Occipital lobe (tissue), 2 donors: ENCODE data around the gene TIMM50. TPM values are rescaled to one million over a fixed set of nuclear protein-coding genes. Genes with fewer than 3 reads are reported as not detected.
"Not testable (repeated sequence)": the region's sequence is repeated elsewhere in the genome, so short reads cannot be mapped to it uniquely, and the experiment has no call there.

Experiments used
- DNase-seq: peaks from one replicate; lab custom pipeline; 2025; lab: John Stamatoyannopoulos, UW
- total RNA-seq: library from RNA; depleted of rRNA; stranded (reverse); fragments of >200 nt; gene quantifications from one replicate; pipeline ENCODE4 v1.2.3, GENCODE V29; 2014

TIMM50 gene
- total RNA-seq = 39.6 TPM

GRCh38 chr19:39480337-39481228, at the start of gene TIMM50:
Gene TIMM50 (plus strand): TSS chr19:39480838. CDS start chr19:39480854, 16 bp downstream.
- peak; percentile 97 for DNase-seq

GRCh38 chr19:39432677-39433025, 48.0 kb upstream of the TIMM50 start:
- no peak for DNase-seq

- no peak for DNase-seq
These were observed 47.1 kb upstream of the TIMM50 start for GRCh38 chr19:39433480-39434079.

GRCh38 chr19:39434123-39435076, 46.2 kb upstream of the TIMM50 start:
- DNase-seq = no peak

GRCh38 chr19:39435499-39436349, 44.9 kb upstream of the TIMM50 start, which contains the start of gene RPS16:
Gene RPS16 (minus strand): TSS chr19:39435949. CDS start chr19:39435895, 54 bp downstream.
- peak; percentile 98 for DNase-seq

GRCh38 chr19:39436350-39436716, 44.3 kb upstream of the TIMM50 start:
- no peak for DNase-seq

GRCh38 chr19:39438270-39438934, 42.2 kb upstream of the TIMM50 start:
- DNase-seq = no peak

- DNase-seq = no peak
These were observed 35.9 kb upstream of the TIMM50 start for GRCh38 chr19:39444598-39445195.

GRCh38 chr19:39445196-39446111, 35.2 kb upstream of the TIMM50 start, which contains the start of gene SUPT5H:
Gene SUPT5H (plus strand): TSS chr19:39445582. CDS start chr19:39445891, 309 bp downstream.
- peak; percentile 95 for DNase-seq

GRCh38 chr19:39446365-39447084, 34.1 kb upstream of the TIMM50 start:
- no peak for DNase-seq

- no peak for DNase-seq
These were observed 32.4 kb upstream of the TIMM50 start for GRCh38 chr19:39448271-39448670.

GRCh38 chr19:39449116-39449797, 31.4 kb upstream of the TIMM50 start:
- no peak for DNase-seq

- DNase-seq = not testable (repeated sequence)
These were observed 29.4 kb upstream of the TIMM50 start for GRCh38 chr19:39451257-39451656.

GRCh38 chr19:39463403-39463802, 17.2 kb upstream of the TIMM50 start:
- no peak for DNase-seq

GRCh38 chr19:39465956-39466747, 14.5 kb upstream of the TIMM50 start:
- DNase-seq = no peak

GRCh38 chr19:39467941-39468340, 12.7 kb upstream of the TIMM50 start:
- no peak for DNase-seq
